Measurements from ENCODE around the gene GPR39. TPM values are rescaled to one million over a fixed set of nuclear protein-coding genes. Genes with fewer than 3 reads are reported as not detected.

GPR39 gene
- total RNA-seq, 1 donor from 2014 or later = 0.20 TPM

GRCh38 chr2:132430895-132431294 is 14.3 kb downstream of the GPR39 start:
- TF ChIP-seq CTCF (IDR thresholded peaks at IDR 0.05) = no peak
- peaks cover 2% of the 10 kb centered on the region for H3K36me3 Mint-ChIP-seq (ENCODE audit: low read depth)
- no peak overlapping the region for H3K4me3 Mint-ChIP-seq (ENCODE audit: unreplicated experiment)

GRCh38 chr2:132437852-132438669 is 21.5 kb downstream of the GPR39 start:
- no peak overlapping the region for H3K27ac Mint-ChIP-seq (ENCODE audit: unreplicated experiment)
- no peak overlapping the region for H3K4me3 Mint-ChIP-seq (ENCODE audit: unreplicated experiment)
- TF ChIP-seq CTCF (IDR thresholded peaks at IDR 0.05) = no peak

More at GRCh38 chr2:132430895-132431294, 14.3 kb downstream of the GPR39 start:
- Mint-ChIP-seq H3K27ac (ENCODE audit: unreplicated experiment) (no peak overlapping the region), H3K9me3 (ENCODE audit: low read depth) (peaks cover 12% of the 10 kb centered on the region), H3K27me3 (ENCODE audit: low read depth) (peaks cover 18% of the 10 kb centered on the region), H3K4me1 (ENCODE audit: low read depth) (no peaks in the 10 kb centered on the region)
- no peak for DNase-seq (ENCODE audit: low spot score)

GRCh38 chr2:132438691-132439090 is 22.1 kb downstream of the GPR39 start:
- H3K9me3 Mint-ChIP-seq (ENCODE audit: low read depth) = peaks cover 3% of the 10 kb centered on the region
- no peak overlapping the region for H3K4me3 Mint-ChIP-seq (ENCODE audit: unreplicated experiment)
- peaks cover 26% of the 10 kb centered on the region for H3K4me1 Mint-ChIP-seq (ENCODE audit: low read depth)
- H3K27me3 Mint-ChIP-seq (ENCODE audit: low read depth) = peaks cover 1% of the 10 kb centered on the region
- no peak for DNase-seq (ENCODE audit: low spot score)
- H3K27ac Mint-ChIP-seq (ENCODE audit: unreplicated experiment) = peak overlapping the region; percentile 29
- H3K36me3 Mint-ChIP-seq (ENCODE audit: low read depth) = no peaks in the 10 kb centered on the region
- TF ChIP-seq CTCF (IDR thresholded peaks at IDR 0.05) = no peak

More at GRCh38 chr2:132437852-132438669, 21.5 kb downstream of the GPR39 start:
- H3K36me3 Mint-ChIP-seq (ENCODE audit: low read depth) = peaks cover 2% of the 10 kb centered on the region
- DNase-seq (ENCODE audit: low spot score) = no peak
- H3K4me1 Mint-ChIP-seq (ENCODE audit: low read depth) = peaks cover 26% of the 10 kb centered on the region
- H3K9me3 Mint-ChIP-seq (ENCODE audit: low read depth) = peaks cover 5% of the 10 kb centered on the region
- H3K27me3 Mint-ChIP-seq (ENCODE audit: low read depth) = peaks cover 1% of the 10 kb centered on the region

GRCh38 chr2:132439703-132440398 is 23.2 kb downstream of the GPR39 start:
- Mint-ChIP-seq H3K4me3 (ENCODE audit: unreplicated experiment) (no peak overlapping the region), H3K27me3 (ENCODE audit: low read depth) (no peaks in the 10 kb centered on the region), H3K9me3 (ENCODE audit: low read depth) (no peaks in the 10 kb centered on the region), H3K36me3 (ENCODE audit: low read depth) (no peaks in the 10 kb centered on the region), H3K27ac (ENCODE audit: unreplicated experiment) (no peak overlapping the region), H3K4me1 (ENCODE audit: low read depth) (peaks cover 26% of the 10 kb centered on the region)
- no peak for TF ChIP-seq CTCF (IDR thresholded peaks at IDR 0.05)
- no peak for DNase-seq (ENCODE audit: low spot score)

GRCh38 chr2:132441051-132441450 is 24.4 kb downstream of the GPR39 start:
- Mint-ChIP-seq H3K4me1 (ENCODE audit: low read depth) (peaks cover 26% of the 10 kb centered on the region), H3K4me3 (ENCODE audit: unreplicated experiment) (no peak overlapping the region), H3K27me3 (ENCODE audit: low read depth) (no peaks in the 10 kb centered on the region), H3K36me3 (ENCODE audit: low read depth) (no peaks in the 10 kb centered on the region), H3K9me3 (ENCODE audit: low read depth) (no peaks in the 10 kb centered on the region), H3K27ac (ENCODE audit: unreplicated experiment) (no peak overlapping the region)
- no peak for TF ChIP-seq CTCF (IDR thresholded peaks at IDR 0.05)
- no peak for DNase-seq (ENCODE audit: low spot score)
